Endometrial microvascular endothelial cells (primary cell): ENCODE measurements around the gene SIK2. TPM values are rescaled to one million over a fixed set of nuclear protein-coding genes. Genes with fewer than 3 reads are reported as not detected.

Experiments used
- in situ Hi-C: cut with HindIII; loops from 2 replicates; pipeline ENCODE4 v1.10.0; 2017; ENCODE audit warnings: low sequenced_read_pairs, low pct_unique_long_range_greater_than_20kb; ENCODE audit errors: inconsistent ontology term
- total RNA-seq: library from RNA; depleted of rRNA; stranded (reverse); fragments of >200 nt; gene quantifications from one replicate; pipeline ENCODE4 v1.2.3, GENCODE V29; 2015; ENCODE audit errors: inconsistent ontology term

Gene SIK2
- total RNA-seq, 1 donor from 2014 or later, result 8.1 TPM

- in situ Hi-C loops, result no loop called here
Measured at GRCh38 chr11:111575740-111576139, 26.5 kb upstream of the SIK2 start.

DNA sequence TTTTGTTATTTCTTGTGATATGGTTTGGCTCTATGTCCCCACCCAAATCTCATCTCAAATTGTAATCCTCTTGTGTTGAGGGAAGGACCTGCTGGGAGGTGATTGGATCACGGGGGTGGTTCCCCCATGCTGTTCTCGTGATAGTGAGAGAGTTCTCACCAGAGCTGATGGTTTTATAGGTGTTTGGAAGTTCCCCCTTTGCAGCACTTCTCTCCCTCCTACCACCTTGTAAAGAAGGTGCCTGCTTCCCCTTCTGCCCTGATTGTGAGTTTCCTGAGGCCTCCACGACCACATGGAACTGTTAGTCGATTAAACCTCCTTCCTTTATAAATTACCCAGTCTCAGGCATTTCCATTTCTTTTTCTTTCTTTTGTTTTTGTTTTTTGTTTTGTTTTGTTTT, 24.4 kb upstream of the SIK2 start:
- in situ Hi-C loops, result no loop called here

DNA sequence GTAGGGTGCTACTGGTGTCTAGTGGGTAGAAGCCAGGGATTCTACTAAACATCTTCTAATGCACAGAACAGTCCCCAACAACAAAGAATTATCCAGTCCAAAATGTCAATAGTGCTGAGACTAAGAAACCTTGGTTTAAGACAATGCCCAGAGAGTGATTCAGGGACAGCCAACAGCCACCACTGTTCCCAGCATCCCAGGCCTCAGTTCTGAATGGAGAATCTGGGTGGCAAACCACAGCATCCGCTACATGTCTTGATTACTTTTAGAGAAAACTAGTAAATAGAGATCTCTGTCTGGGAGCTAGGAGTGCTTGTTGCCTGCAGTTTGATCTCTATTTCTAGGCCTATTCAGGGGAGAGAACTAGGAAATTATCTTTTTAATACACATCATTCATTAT, 20.9 kb upstream of the SIK2 start:
- in situ Hi-C loops, result loop anchor here (10.0 kb wide), 1 partner anchor 263 kb away; no protein-coding TSS in a partner anchor

GRCh38 chr11:111582163-111582562, 20.1 kb upstream of the SIK2 start:
- in situ Hi-C loops, result loop anchor here (10.0 kb wide), 1 partner anchor 263 kb away; no protein-coding TSS in a partner anchor

- in situ Hi-C loops, result loop anchor here (10.0 kb wide), 1 partner anchor 262 kb away; no protein-coding TSS in a partner anchor
Measured at GRCh38 chr11:111582881-111583280, 19.4 kb upstream of the SIK2 start.

- in situ Hi-C loops, result loop anchor here (10.0 kb wide), 1 partner anchor 259 kb away; no protein-coding TSS in a partner anchor
Measured at GRCh38 chr11:111585371-111585770, 16.9 kb upstream of the SIK2 start.

GRCh38 chr11:111586388-111586831, 15.8 kb upstream of the SIK2 start:
- in situ Hi-C loops, result loop anchor here (10.0 kb wide), 1 partner anchor 258 kb away; no protein-coding TSS in a partner anchor

DNA sequence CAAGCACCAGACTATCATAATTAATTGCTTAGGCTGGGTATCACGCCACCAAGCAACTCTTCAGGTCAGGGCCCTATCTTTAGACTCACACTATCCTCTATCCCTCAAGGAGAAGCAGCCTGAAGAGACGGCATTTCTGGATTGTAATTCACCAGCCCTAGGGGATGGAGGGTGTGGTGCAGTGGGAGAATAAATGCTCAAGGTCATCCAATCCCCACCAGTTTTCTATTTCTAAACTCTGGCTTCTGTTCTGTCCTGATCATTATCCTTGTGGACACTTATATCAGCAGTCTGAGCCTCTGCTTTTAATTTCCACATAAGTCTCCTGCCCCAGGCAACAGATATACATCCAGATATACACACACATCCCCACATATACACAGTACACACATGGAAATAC, 13.1 kb upstream of the SIK2 start:
- in situ Hi-C loops, result loop anchor here (10.0 kb wide), 1 partner anchor 256 kb away; no protein-coding TSS in a partner anchor

DNA sequence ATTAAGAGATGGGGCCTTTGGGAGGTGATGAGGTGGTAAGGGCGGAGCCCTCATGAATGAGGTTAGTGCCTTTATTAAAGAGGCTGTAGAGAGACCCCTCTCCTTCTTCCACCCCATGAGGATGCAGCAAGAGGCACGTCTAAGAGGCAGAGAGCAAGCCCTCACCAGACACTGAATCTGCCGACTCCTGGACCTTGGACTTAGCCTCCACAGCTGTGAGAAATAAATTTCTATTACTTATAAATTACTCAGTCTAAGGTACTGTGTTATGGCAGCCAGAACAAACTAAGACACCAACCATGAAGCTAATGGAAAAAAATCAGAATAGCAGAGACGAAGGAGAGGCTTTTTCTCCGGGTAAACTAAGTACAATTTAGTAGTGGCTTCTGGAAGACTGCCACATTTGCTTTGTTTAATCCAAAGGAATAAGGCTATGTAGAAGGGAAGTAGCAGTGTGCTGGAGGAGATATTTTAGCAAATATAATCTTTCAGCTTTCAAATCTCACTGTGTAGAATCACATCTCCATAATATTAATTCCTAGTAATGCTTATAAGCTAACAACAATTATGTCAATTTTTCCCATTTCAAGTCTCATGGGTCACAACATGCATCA, 12.3 kb upstream of the SIK2 start:
- in situ Hi-C loops, result loop anchor here (10.0 kb wide), 1 partner anchor 255 kb away; no protein-coding TSS in a partner anchor

- in situ Hi-C loops, result no loop called here
Measured at GRCh38 chr11:111591187-111591960, 10.9 kb upstream of the SIK2 start.

- in situ Hi-C loops, result no loop called here
Measured at GRCh38 chr11:111592491-111592890, 9.8 kb upstream of the SIK2 start.

GRCh38 chr11:111596319-111596718, 5.9 kb upstream of the SIK2 start:
- in situ Hi-C loops, result no loop called here

- in situ Hi-C loops, result no loop called here
Measured at GRCh38 chr11:111598148-111598547, 4.1 kb upstream of the SIK2 start.

GRCh38 chr11:111598559-111598958, 3.7 kb upstream of the SIK2 start:
- in situ Hi-C loops, result no loop called here

GRCh38 chr11:111601636-111601978, 642 bp upstream of the SIK2 start:
- in situ Hi-C loops, result no loop called here

DNA sequence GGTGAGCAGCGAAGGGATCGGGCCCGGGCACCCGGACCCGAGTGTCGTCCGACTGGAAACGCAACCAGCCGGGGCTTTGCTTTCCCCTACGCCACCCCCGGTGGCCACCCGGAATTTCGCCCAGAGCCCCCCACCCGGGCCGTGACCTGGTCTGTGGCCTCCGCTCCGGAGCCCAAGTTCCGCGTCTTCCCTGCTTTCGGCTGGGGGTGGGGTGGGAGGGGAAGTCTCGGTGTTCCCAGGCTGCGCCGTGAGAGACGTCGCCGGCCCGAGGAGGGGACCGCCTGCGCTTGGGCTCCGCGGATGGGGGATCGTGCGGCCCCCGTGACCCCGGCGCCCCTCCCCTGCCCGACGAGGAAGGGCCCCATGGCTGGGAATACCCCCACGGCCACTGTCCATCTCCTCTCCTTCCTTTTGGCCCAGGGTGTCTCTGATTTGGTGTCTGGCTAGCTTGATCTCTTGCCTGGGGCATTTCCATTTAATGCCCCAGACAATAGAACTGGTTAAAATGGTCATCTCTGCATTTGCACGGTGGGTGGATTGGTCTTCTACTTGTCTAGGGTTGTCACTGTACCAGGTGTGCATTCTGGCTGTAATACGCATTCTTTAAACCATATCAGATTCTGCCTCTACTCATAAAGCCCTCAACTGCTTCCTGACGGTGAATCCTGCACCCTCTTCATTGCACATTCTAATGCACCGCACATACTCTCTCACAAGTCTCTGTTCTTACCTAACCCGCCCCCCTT, 789 bp downstream of the SIK2 start:
- in situ Hi-C loops, result no loop called here

GRCh38 chr11:111603611-111604130, 1.4 kb downstream of the SIK2 start:
- in situ Hi-C loops, result no loop called here

DNA sequence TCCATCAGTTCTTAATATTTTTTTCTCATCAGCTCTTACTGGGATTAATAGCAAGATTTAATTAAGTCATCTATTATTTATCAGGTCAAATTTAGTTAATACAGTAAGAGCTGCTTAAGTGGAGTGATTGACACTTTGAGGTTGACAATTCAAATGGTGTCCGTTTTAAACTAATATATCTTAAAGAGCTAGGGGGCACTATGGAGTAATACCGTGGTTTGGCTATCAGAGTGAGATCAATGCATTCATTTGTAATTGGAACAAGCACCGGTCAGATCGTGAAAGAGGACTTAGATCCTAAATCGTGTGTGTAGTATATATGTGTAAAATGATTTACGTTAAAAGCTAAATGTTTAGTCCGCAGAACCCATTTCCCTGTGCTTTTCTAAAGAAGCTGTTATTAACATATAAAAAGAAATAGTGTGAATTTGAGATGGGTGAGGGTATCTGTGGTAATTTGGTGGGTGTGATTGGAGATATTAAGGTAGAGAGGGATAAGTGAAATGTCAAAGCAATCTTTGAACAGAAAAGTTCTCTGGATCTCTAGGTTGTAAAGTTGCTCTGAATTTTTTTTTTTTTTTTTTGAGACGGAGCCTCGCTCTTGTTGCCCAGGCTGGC, 2.3 kb downstream of the SIK2 start:
- in situ Hi-C loops, result no loop called here

DNA sequence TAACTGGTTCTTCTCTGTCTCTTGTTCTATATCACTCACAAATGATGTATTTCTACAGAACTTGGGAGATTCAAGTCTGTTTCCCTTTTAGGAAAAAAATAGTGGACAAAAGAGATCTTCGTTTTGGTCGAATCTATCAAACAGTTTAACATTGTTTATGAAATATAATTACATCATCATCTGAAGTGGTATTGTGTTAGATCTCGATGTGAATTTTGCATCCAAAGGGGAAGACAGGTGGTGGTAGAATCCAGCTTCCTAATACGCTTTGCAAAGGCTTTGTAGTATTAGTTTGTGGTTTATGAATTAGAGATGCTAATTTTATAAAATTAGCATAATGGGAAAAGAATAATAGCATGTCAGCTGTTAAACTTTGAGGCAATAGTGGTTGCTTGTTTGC, 3.4 kb downstream of the SIK2 start:
- in situ Hi-C loops, result no loop called here
